ENCODE data around the gene MEGF8.

The MEGF8 gene

DNA sequence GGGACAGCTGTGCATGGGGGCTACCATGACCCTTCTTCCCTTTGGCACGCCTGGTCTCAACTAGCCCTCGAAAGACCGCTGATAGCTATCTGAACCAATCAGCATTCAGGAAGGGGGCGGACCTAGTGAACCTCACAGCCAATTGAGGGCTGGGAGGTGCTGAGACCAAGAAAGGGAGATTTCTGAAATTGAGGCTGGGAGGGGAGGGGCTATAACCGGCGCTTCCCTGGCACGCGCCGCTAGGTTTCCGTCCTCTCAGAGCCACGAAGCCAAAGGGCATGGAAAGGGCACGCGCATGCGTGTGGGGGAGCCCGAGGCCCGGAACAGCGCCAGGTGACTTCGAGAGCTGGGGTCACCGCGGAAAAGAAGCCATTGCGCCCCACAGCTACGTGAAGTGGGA lies 18.8 kb upstream of the MEGF8 start:
- Histone ChIP-seq H3K27me3 (ENCODE audit: control insufficient read depth, insufficient read depth, low read length) (no peaks in the 10 kb centered on the region), H3K4me1 (ENCODE audit: control insufficient read depth, insufficient read depth, low read length) (peaks cover 4% of the 10 kb centered on the region; the same call in 1 of the 2 replicates), H3K36me3 (ENCODE audit: control insufficient read depth, insufficient read depth, low read length) (no peaks in the 10 kb centered on the region), H3K27ac (ENCODE audit: low read length) (no peak overlapping the region), H3K9me3 (ENCODE audit: control insufficient read depth, insufficient read depth, low read length) (no peaks in the 10 kb centered on the region), H3K4me3 (ENCODE audit: low read length) (no peak overlapping the region)
- no peak for DNase-seq (ENCODE audit: low read depth, low spot score)
- no CpG with 5 or more reads among the region's 22 CpGs for WGBS (ENCODE audit: insufficient coverage, insufficient read length)

DNA sequence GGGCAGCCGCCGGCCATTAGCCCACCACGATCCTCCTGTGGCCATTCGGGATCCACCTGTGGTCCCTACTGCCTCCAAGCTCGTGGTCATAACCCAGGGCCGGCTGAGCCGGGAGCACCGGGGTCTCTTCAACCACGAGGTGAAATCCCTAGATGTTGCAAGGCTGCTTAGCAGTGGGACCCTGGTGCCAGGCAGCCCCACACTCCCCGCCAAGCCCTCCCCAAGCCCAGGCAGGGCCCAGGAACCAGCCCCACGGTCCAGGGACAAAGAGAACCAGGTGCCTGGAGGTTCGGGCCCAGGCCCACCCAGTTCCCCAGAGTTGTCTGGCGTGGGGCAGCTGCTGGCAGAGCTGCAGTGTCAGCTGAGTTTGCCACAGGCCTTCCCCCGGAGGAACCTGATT lies 15.7 kb upstream of the MEGF8 start:
- H3K4me1 ChIP-seq (ENCODE audit: control insufficient read depth, insufficient read depth, low read length): 0 out of 2 replicates have a peak, but pooled peaks cover 2% of the 10 kb centered on the region
- no peaks in the 10 kb centered on the region for H3K27me3 ChIP-seq (ENCODE audit: control insufficient read depth, insufficient read depth, low read length)
- WGBS (ENCODE audit: insufficient coverage, insufficient read length): no CpG with 5 or more reads among the region's 14 CpGs
- no peaks in the 10 kb centered on the region for H3K36me3 ChIP-seq (ENCODE audit: control insufficient read depth, insufficient read depth, low read length)
- no peak overlapping the region for H3K27ac ChIP-seq (ENCODE audit: low read length)
- H3K4me3 ChIP-seq (ENCODE audit: low read length): no peak overlapping the region
- DNase-seq (ENCODE audit: low read depth, low spot score): no peak
- no peaks in the 10 kb centered on the region for H3K9me3 ChIP-seq (ENCODE audit: control insufficient read depth, insufficient read depth, low read length)

DNA sequence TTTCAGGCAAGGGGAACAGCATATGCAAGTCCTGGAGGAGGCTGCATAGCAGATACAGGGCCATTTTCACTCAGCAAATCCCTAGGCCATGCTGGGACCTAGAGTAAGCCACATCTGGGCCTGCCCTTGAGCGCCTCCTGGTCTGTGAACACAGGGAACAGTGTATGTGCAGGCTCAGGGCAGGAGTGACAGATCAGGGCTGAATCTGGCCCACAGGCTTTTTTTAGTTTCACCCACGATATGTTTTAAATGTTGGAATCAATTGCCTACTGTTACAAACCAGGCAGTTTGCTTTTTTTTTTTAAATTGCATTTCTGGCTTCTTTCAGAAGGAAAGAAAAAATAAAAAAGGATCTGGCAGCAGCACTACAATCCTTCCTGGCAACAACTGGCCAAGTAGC lies 13.8 kb upstream of the MEGF8 start:
- WGBS (ENCODE audit: insufficient coverage, insufficient read length): no CpG with 5 or more reads among the region's 2 CpGs
- Histone ChIP-seq H3K36me3 (ENCODE audit: control insufficient read depth, insufficient read depth, low read length) (no peaks in the 10 kb centered on the region), H3K27me3 (ENCODE audit: control insufficient read depth, insufficient read depth, low read length) (no peaks in the 10 kb centered on the region), H3K4me1 (ENCODE audit: control insufficient read depth, insufficient read depth, low read length) (0 out of 2 replicates have a peak, but pooled peaks cover 2% of the 10 kb centered on the region), H3K27ac (ENCODE audit: low read length) (no peak overlapping the region), H3K9me3 (ENCODE audit: control insufficient read depth, insufficient read depth, low read length) (no peaks in the 10 kb centered on the region), H3K4me3 (ENCODE audit: low read length) (no peak overlapping the region)
- no peak for DNase-seq (ENCODE audit: low read depth, low spot score)

DNA sequence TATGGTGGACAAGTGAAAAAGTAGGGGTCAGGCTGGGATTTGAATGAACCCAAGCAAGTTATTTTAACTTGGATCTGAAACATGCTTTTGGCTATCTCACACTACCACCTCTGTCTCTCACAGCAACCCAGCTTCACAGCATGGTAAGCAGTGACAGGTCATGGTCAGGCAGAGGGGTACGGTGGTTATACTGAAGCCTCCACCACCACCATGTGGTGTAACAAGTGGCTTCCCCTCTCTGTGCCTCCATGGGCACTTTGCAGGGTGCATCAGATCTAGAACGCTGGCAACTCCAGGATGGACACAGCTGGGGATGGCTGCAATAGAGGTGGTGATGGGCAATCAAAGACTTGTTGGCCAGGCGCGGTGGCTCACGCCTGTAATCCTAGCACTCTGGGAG lies 13.1 kb upstream of the MEGF8 start:
- H3K9me3 ChIP-seq (ENCODE audit: control insufficient read depth, insufficient read depth, low read length): no peaks in the 10 kb centered on the region
- no peaks in the 10 kb centered on the region for H3K27me3 ChIP-seq (ENCODE audit: control insufficient read depth, insufficient read depth, low read length)
- no peaks in the 10 kb centered on the region for H3K36me3 ChIP-seq (ENCODE audit: control insufficient read depth, insufficient read depth, low read length)
- WGBS (ENCODE audit: insufficient coverage, insufficient read length): no CpG with 5 or more reads among the region's 5 CpGs
- no peak overlapping the region for H3K27ac ChIP-seq (ENCODE audit: low read length)
- no peak overlapping the region for H3K4me3 ChIP-seq (ENCODE audit: low read length)
- DNase-seq (ENCODE audit: low read depth, low spot score): no peak
- 0 out of 2 replicates have a peak, but pooled peaks cover 2% of the 10 kb centered on the region for H3K4me1 ChIP-seq (ENCODE audit: control insufficient read depth, insufficient read depth, low read length)

DNA sequence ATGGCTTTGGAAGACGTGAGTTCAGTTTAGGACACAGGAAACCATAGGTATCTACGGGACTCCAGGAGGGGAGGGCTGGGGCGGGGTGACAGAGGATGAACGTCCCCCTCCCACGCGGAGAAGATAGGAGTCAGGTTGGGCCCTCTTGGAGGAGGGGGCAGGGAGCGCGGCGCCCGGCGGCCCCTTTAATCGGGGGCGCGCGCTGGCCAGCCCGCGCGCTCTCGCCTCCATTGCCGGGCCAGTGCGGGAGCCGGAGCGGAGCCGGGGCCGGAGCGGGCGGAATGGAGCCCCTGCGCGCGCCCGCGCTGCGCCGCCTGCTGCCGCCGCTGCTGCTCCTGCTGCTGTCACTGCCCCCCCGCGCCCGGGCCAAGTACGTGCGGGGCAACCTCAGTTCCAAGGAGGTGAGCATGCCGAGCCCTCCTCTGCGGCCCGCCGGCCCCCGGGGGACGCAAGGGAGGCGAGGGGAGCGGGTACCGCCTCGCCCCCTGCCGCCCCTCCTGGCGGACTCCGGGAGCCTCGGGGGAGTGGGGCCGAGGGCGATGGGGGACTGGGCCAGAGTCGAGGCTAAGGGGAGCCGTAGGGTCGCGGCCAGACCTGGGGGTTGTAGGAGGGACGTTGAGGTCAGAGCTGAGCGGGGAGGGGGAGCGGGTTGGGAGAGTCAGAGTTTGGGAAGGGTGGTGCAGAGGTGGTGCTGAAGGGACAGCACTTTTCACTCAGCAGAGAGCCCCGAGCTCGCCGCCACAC lies 12.2 kb upstream of the MEGF8 start, which contains the start of gene TMEM145:
Gene TMEM145, plus strand, starts transcription at position 214 of the 744 bp plus-strand sequence. Its CDS starts 68 bp downstream, at position 282.
- Histone ChIP-seq H3K27me3 (ENCODE audit: control insufficient read depth, insufficient read depth, low read length) (no peaks in the 10 kb centered on the region), H3K9me3 (ENCODE audit: control insufficient read depth, insufficient read depth, low read length) (no peaks in the 10 kb centered on the region), H3K4me1 (ENCODE audit: control insufficient read depth, insufficient read depth, low read length) (0 out of 2 replicates have a peak, but pooled peaks cover 2% of the 10 kb centered on the region), H3K27ac (ENCODE audit: low read length) (no peak within 1 kb of the TSS), H3K4me3 (ENCODE audit: low read length) (peak within 1 kb of the TSS; percentile 62), H3K36me3 (ENCODE audit: control insufficient read depth, insufficient read depth, low read length) (no peaks in the 10 kb centered on the region)
- no CpG with 5 or more reads among the region's 67 CpGs for WGBS (ENCODE audit: insufficient coverage, insufficient read length)
- no peak for DNase-seq (ENCODE audit: low read depth, low spot score)

DNA sequence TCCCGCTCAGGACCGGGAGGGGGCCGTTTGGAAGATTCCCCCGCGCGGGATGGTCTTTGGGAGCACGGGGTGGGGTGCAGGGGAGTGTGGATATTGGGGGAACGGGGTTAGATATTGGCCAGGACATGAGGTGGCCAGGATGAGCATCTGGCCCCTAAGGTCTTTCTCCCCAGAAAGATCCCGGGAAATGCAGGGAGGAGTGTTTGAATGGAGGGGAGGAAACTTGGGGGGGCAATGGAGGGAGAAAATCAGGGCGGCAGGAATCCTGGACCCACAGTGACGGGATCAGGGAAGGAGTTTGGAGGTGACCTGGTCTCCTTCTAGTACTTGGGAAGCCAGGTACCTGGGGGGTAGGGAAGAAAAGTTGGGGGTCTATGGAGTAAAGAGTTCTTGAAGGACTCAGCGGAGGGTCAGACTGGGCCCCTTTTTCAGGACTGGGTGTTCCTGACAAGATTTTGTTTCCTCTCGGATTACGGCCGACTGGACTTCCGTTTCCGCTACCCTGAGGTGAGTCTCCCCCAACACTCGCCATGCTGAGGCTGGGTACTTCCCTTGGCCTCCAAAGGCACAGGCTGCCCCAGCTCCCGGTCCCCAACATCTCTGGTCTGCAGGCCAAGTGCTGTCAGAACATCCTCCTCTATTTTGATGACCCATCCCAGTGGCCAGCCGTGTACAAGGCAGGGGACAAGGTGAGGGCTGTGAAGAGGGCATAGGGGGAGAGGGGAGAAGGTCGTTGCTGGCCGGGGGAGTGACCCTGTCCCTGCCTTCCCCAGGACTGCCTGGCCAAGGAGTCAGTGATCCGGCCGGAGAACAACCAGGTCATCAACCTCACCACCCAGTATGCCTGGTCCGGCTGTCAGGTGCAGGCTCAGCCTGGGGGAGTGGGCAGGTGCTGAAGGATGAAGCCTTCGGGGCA lies 11.3 kb upstream of the MEGF8 start:
- Histone ChIP-seq H3K27ac (ENCODE audit: low read length) (no peak overlapping the region), H3K9me3 (ENCODE audit: control insufficient read depth, insufficient read depth, low read length) (no peaks in the 10 kb centered on the region), H3K4me1 (ENCODE audit: control insufficient read depth, insufficient read depth, low read length) (0 out of 2 replicates have a peak, but pooled peaks cover 2% of the 10 kb centered on the region), H3K36me3 (ENCODE audit: control insufficient read depth, insufficient read depth, low read length) (no peaks in the 10 kb centered on the region), H3K27me3 (ENCODE audit: control insufficient read depth, insufficient read depth, low read length) (no peaks in the 10 kb centered on the region), H3K4me3 (ENCODE audit: low read length) (peak overlapping the region; percentile 62; the same call in 1 of the 2 replicates)
- no CpG with 5 or more reads among the region's 26 CpGs for WGBS (ENCODE audit: insufficient coverage, insufficient read length)
- DNase-seq (ENCODE audit: low read depth, low spot score): no peak

DNA sequence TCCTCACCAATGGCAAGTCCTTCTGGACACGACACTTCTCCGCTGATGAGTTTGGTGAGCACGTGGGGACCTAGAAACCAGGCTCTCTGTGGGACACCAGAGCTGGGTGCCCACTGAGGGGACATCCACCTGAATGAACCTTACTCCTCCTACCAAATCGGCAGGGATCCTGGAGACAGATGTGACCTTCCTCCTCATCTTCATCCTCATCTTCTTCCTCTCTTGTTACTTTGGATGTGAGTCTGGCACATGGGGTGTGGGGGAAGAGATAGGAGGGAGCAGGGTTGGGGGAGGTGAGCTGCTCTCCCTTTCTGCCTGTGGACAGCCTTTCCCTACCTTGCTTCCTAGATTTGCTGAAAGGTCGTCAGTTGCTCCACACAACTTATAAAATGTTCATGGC lies 10.4 kb upstream of the MEGF8 start:
- WGBS (ENCODE audit: insufficient coverage, insufficient read length): no CpG with 5 or more reads among the region's 5 CpGs
- H3K4me1 ChIP-seq (ENCODE audit: control insufficient read depth, insufficient read depth, low read length): 0 out of 2 replicates have a peak, but pooled peaks cover 2% of the 10 kb centered on the region
- H3K27ac ChIP-seq (ENCODE audit: low read length): no peak overlapping the region
- no peaks in the 10 kb centered on the region for H3K36me3 ChIP-seq (ENCODE audit: control insufficient read depth, insufficient read depth, low read length)
- no peaks in the 10 kb centered on the region for H3K9me3 ChIP-seq (ENCODE audit: control insufficient read depth, insufficient read depth, low read length)
- H3K4me3 ChIP-seq (ENCODE audit: low read length): no peak overlapping the region
- no peaks in the 10 kb centered on the region for H3K27me3 ChIP-seq (ENCODE audit: control insufficient read depth, insufficient read depth, low read length)
- no peak for DNase-seq (ENCODE audit: low read depth, low spot score)

DNA sequence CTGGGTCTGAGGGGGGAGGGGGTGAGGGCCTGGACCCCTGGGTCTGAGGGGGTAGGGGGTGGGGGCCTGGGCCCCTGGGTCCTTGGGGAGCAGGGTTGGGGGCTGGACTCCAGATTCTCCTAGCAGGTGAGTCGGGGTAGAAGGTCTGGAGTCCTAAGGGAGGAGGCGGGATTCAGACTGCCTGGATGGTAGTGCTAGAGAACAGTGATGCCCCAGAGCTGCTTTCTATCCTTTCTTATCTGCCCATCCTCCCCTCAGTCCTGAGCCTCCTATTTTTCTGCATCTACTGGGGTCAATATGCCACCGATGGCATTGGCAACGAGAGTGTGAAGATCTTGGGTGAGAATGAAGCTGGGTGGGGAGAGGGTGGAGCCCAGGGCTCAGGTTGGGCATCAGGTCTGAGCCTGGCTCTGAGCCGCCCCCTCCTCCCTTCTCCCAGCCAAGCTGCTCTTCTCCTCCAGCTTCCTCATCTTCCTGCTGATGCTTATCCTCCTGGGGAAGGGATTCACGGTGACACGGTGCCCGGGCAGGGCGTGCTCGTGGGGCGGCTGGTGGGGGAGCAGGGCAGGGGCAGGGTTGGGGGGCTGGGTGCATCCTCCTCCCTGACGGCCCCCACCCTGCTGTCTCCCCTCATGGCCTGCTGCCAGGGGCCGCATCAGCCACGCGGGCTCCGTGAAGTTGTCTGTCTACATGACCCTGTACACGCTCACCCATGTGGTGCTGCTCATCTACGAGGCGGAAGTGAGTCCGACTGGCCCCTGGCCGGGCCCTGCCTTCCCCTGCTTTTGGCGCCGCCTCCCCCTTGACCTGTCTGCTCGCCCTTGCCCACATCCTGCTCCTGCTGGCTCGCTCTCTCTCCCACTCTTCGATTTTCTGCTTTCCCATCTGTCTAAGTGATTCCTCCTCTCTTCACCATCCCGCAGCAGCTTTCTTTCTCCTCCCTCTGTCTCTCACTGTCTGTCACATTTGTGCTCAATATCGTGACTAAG lies 8.9 kb upstream of the MEGF8 start:
- Histone ChIP-seq H3K4me3 (ENCODE audit: low read length) (no peak overlapping the region), H3K36me3 (ENCODE audit: control insufficient read depth, insufficient read depth, low read length) (no peaks in the 10 kb centered on the region), H3K9me3 (ENCODE audit: control insufficient read depth, insufficient read depth, low read length) (no peaks in the 10 kb centered on the region), H3K27me3 (ENCODE audit: control insufficient read depth, insufficient read depth, low read length) (no peaks in the 10 kb centered on the region), H3K27ac (ENCODE audit: low read length) (no peak overlapping the region), H3K4me1 (ENCODE audit: control insufficient read depth, insufficient read depth, low read length) (0 out of 2 replicates have a peak, but pooled peaks cover 2% of the 10 kb centered on the region)
- no peak for DNase-seq (ENCODE audit: low read depth, low spot score)
- no CpG with 5 or more reads among the region's 28 CpGs for WGBS (ENCODE audit: insufficient coverage, insufficient read length)

DNA sequence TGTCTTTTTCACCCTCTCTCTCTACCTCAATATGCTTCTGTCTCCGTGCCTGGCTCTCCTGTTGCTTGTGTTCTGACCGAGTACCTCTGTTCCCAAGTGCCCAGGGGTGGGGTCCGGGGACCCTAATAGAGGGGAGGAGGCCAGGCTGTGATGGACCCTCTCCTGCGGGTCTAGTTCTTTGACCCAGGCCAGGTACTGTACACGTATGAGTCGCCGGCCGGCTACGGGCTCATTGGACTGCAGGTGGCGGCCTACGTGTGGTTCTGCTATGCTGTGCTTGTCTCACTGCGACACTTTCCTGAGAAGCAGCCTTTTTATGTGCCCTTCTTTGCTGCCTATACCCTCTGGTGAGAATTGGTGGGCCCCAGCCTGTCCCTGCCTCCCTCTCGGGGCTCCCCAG lies 7.9 kb upstream of the MEGF8 start:
- no peaks in the 10 kb centered on the region for H3K4me1 ChIP-seq (ENCODE audit: control insufficient read depth, insufficient read depth, low read length)
- no peaks in the 10 kb centered on the region for H3K27me3 ChIP-seq (ENCODE audit: control insufficient read depth, insufficient read depth, low read length)
- H3K36me3 ChIP-seq (ENCODE audit: control insufficient read depth, insufficient read depth, low read length): no peaks in the 10 kb centered on the region
- no CpG with 5 or more reads among the region's 13 CpGs for WGBS (ENCODE audit: insufficient coverage, insufficient read length)
- no peaks in the 10 kb centered on the region for H3K9me3 ChIP-seq (ENCODE audit: control insufficient read depth, insufficient read depth, low read length)
- H3K27ac ChIP-seq (ENCODE audit: low read length): no peak overlapping the region
- H3K4me3 ChIP-seq (ENCODE audit: low read length): no peak overlapping the region
- DNase-seq (ENCODE audit: low read depth, low spot score): no peak
